PC-9 (cell line): Measurements from ENCODE around the gene DHRS2. TPM values are rescaled to one million over a fixed set of nuclear protein-coding genes. Genes with fewer than 3 reads are reported as not detected.

Experiments
- BruUV-seq: library from RNA; stranded (reverse); fragments of 400-500 nt; replicated peaks from 2 replicates; lab custom pipeline; 2021; lab: Mats Ljungman, UMichigan
- CTCF ChIA-PET: fragments of 300-600 bp; sonication (Branson Sonifier 250); formaldehyde crosslinking; loops from one replicate; lab custom pipeline; 2022; ENCODE audit warnings: antibody characterized with exemption; lab: Charles Lee
- POLR2A ChIA-PET: fragments of 300-600 bp; sonication (Branson Sonifier 250); formaldehyde crosslinking; loops from one replicate; lab custom pipeline; 2022; ENCODE audit warnings: antibody characterized with exemption; ENCODE audit not compliant: unreplicated experiment; lab: Charles Lee
- DNase-seq, 2 experiments: peaks; one replicate each; pipeline versions ENCODE4 v3.0.0 to v3.0.0-alpha.2; 2015 to 2022; ENCODE audit warnings: mixed read lengths in 1 of 2
- H2AFZ ChIP-seq: fragments of 200-600 bp; sonication (generic); 2 replicates; pipeline ENCODE4 v1.8.1; 2017; ENCODE audit warnings: antibody characterized with exemption
- H3F3A ChIP-seq: fragments of 200-600 bp; sonication (generic); 2 replicates; pipeline ENCODE4 v1.8.1; 2017; ENCODE audit warnings: antibody characterized with exemption, mild to moderate bottlenecking, low read depth; ENCODE audit not compliant: insufficient read depth
- H3K27ac ChIP-seq: fragments of 200-600 bp; sonication (generic); 2 replicates; pipeline ENCODE4 v1.6.1; 2016; ENCODE audit warnings: mixed run types
- H3K27me3 ChIP-seq: fragments of 200-600 bp; sonication (generic); 2 replicates; pipeline ENCODE4 v1.6.1; 2016; ENCODE audit warnings: low read depth, mixed run types; ENCODE audit not compliant: insufficient read depth
- H3K36me3 ChIP-seq: fragments of 200-600 bp; sonication (generic); 2 replicates; pipeline ENCODE4 v1.6.1; 2016; ENCODE audit warnings: low read depth, mixed run types
- H3K4me1 ChIP-seq: fragments of 200-600 bp; sonication (generic); replicated peaks from 2 replicates; pipeline ENCODE4 v1.6.1; 2016; ENCODE audit warnings: mixed run types; ENCODE audit not compliant: insufficient read depth
- H3K4me2 ChIP-seq: fragments of 200-600 bp; sonication (generic); 2 replicates; pipeline ENCODE4 v1.6.1; 2017; ENCODE audit warnings: mixed run types
- H3K4me3 ChIP-seq: fragments of 200-600 bp; sonication (generic); 2 replicates; pipeline ENCODE4 v1.6.1; 2016; ENCODE audit warnings: mixed run types
- H3K79me2 ChIP-seq: fragments of 200-600 bp; sonication (generic); 2 replicates; pipeline ENCODE4 v1.6.1; 2017; ENCODE audit warnings: low read depth, mixed run types
- H3K9me2 ChIP-seq: fragments of 200-600 bp; sonication (generic); 2 replicates; pipeline ENCODE4 v1.8.1; 2017; ENCODE audit warnings: mild to moderate bottlenecking; ENCODE audit not compliant: insufficient read depth
- H3K9me3 ChIP-seq: fragments of 200-600 bp; sonication (generic); 2 replicates; pipeline ENCODE4 v1.8.1; 2016; ENCODE audit warnings: low read depth; ENCODE audit not compliant: insufficient read depth
- H4K20me1 ChIP-seq: fragments of 200-600 bp; sonication (generic); 2 replicates; pipeline ENCODE4 v1.8.1; 2017; ENCODE audit not compliant: insufficient read depth
- CTCF ChIP-seq: fragments of 200-600 bp; sonication (generic); conservative IDR thresholded peaks from 2 replicates; pipeline ENCODE4 v1.6.1; 2017; ENCODE audit warnings: mixed run types, antibody characterized with exemption, mild to moderate bottlenecking, moderate library complexity
- EZH2 ChIP-seq: fragments of 200-600 bp; sonication (generic); IDR thresholded peaks from 2 replicates; pipeline ENCODE4 v1.8.0; 2017; ENCODE audit warnings: antibody characterized with exemption, low read depth
- intact Hi-C: fragments of 100-400 bp; cut with micrococcal nuclease; formaldehyde crosslinking; loops from one replicate; pipeline ENCODE4 v1.10.0; 2022; ENCODE audit not compliant: unreplicated experiment
- total RNA-seq: library from RNA; stranded (reverse); gene quantifications from 2 replicates; pipeline ENCODE4 v1.2.3, GENCODE V29; 2021

Gene DHRS2
- total RNA-seq, 1 experiment from 2014 or later: 0.55 TPM

- H3K27ac ChIP-seq: no peak overlapping the region
- no peak for DNase-seq
- CTCF ChIA-PET: interaction anchor here (0.5 kb wide), 1 partner anchor 499 kb away, joined by 5 read pairs; no protein-coding TSS in a partner anchor
- H3K4me2 ChIP-seq: no peak overlapping the region
- peaks cover under 1% of the 10 kb centered on the region; the same call in 1 of the 2 replicates for H3F3A ChIP-seq
- H4K20me1 ChIP-seq: no peaks in the 10 kb centered on the region
- POLR2A ChIA-PET: no interaction called here
- BruUV-seq: no TSS peak
- no peak for TF ChIP-seq EZH2
- peaks cover 12% of the 10 kb centered on the region for H3K4me1 ChIP-seq
- H3K27me3 ChIP-seq: no peaks in the 10 kb centered on the region
- H3K9me2 ChIP-seq: no peaks in the 10 kb centered on the region
- no peaks in the 10 kb centered on the region for H3K9me3 ChIP-seq
- H3K4me3 ChIP-seq: no peak overlapping the region
- no peak overlapping the region for H2AFZ ChIP-seq
- no peaks in the 10 kb centered on the region for H3K79me2 ChIP-seq
- H3K36me3 ChIP-seq: no peaks in the 10 kb centered on the region; the same call in 1 of the 2 replicates
- intact Hi-C loops: no loop called here
Measured at GRCh38 chr14:23660290-23661226, 24.4 kb downstream of the DHRS2 start.

- Histone ChIP-seq H3F3A (peaks cover 6% of the 10 kb centered on the region; the same call in 1 of the 2 replicates), H3K36me3 (no peaks in the 10 kb centered on the region), H3K79me2 (no peaks in the 10 kb centered on the region), H3K4me3 (no peak overlapping the region), H3K9me2 (no peaks in the 10 kb centered on the region), H3K9me3 (no peaks in the 10 kb centered on the region), H3K4me2 (no peak overlapping the region), H4K20me1 (no peaks in the 10 kb centered on the region), H2AFZ (no peak overlapping the region), H3K27ac (no peak overlapping the region), H3K27me3 (no peaks in the 10 kb centered on the region), H3K4me1 (peaks cover 22% of the 10 kb centered on the region)
- BruUV-seq: no TSS peak
- DNase-seq: no peak
- POLR2A ChIA-PET: no interaction called here
- CTCF ChIA-PET: no interaction called here
- intact Hi-C loops: no loop called here
- TF ChIP-seq CTCF (no peak), EZH2 (no peak)
Measured at GRCh38 chr14:23661542-23661941, 25.4 kb downstream of the DHRS2 start.

GRCh38 chr14:23663127-23663526 is 27.0 kb downstream of the DHRS2 start:
- no peaks in the 10 kb centered on the region for H3K9me3 ChIP-seq
- H3K4me2 ChIP-seq: no peak overlapping the region
- intact Hi-C loops: no loop called here
- ChIA-PET CTCF (no interaction called here), POLR2A (no interaction called here)
- H3K9me2 ChIP-seq: no peaks in the 10 kb centered on the region
- BruUV-seq: no TSS peak
- H2AFZ ChIP-seq: no peak overlapping the region
- peaks cover 31% of the 10 kb centered on the region for H3K4me1 ChIP-seq
- no peak for DNase-seq
- H3K27ac ChIP-seq: no peak overlapping the region
- TF ChIP-seq CTCF (no peak), EZH2 (no peak)
- peaks cover 6% of the 10 kb centered on the region; the same call in 1 of the 2 replicates for H3F3A ChIP-seq
- no peaks in the 10 kb centered on the region for H4K20me1 ChIP-seq
- H3K4me3 ChIP-seq: no peak overlapping the region
- no peaks in the 10 kb centered on the region for H3K36me3 ChIP-seq
- no peaks in the 10 kb centered on the region for H3K27me3 ChIP-seq
- H3K79me2 ChIP-seq: no peaks in the 10 kb centered on the region
